Muscle layer of duodenum (tissue), 2 donors: ENCODE data around the gene NUDT3.

ENCODE experiments used
- H3K27ac ChIP-seq: one replicate; pipeline ENCODE4 v1.7.0; 2013; ENCODE audit warnings: mild to moderate bottlenecking, low read length
- H3K27me3 ChIP-seq: one replicate; pipeline ENCODE4 v1.7.0; 2013; ENCODE audit warnings: low read depth, mild to moderate bottlenecking, control low read depth, low read length
- H3K36me3 ChIP-seq, 2 donors: one replicate each; pipeline ENCODE4 v1.7.0; 2013; ENCODE audit warnings: low read length in 2 of 2, control low read depth in 1 of 2, mild to moderate bottlenecking in 1 of 2; ENCODE audit not compliant: insufficient read depth in 2 of 2, control insufficient read depth in 1 of 2
- H3K4me1 ChIP-seq, 2 donors: one replicate each; pipeline ENCODE4 v1.7.0; 2013; ENCODE audit warnings: low read length in 2 of 2, mild to moderate bottlenecking in 2 of 2, control low read depth in 1 of 2, moderate library complexity in 1 of 2; ENCODE audit not compliant: insufficient read depth in 2 of 2, control insufficient read depth in 1 of 2
- H3K4me3 ChIP-seq, 2 donors: one replicate each; pipeline ENCODE4 v1.7.0; 2013; ENCODE audit warnings: low read length in 2 of 2, low read depth in 1 of 2, mild to moderate bottlenecking in 1 of 2
- H3K9me3 ChIP-seq, 2 donors: one replicate each; pipeline ENCODE4 v1.7.0; 2013; ENCODE audit warnings: low read length in 2 of 2, control low read depth in 1 of 2, mild to moderate bottlenecking in 1 of 2; ENCODE audit not compliant: control insufficient read depth in 1 of 2
- donor health status: healthy.

The NUDT3 gene

GRCh38 chr6:34392497-34393190, at the start of gene NUDT3:
Gene NUDT3, minus strand, starts transcription at chr6:34392669. Its CDS starts 307 bp downstream, at chr6:34392362.
- Histone ChIP-seq H3K27me3 (no peaks in the 10 kb centered on the region), H3K27ac (peak within 1 kb of the TSS; percentile 71), H3K4me1 (peaks cover 0 to 9% of the 10 kb centered on the region in 2 donors), H3K9me3 (peaks cover 0 to 4% of the 10 kb centered on the region in 2 donors), H3K36me3 (peaks cover 0 to 4% of the 10 kb centered on the region in 2 donors), H3K4me3 (peak within 1 kb of the TSS; percentile 76 to 97)

- no peak overlapping the region for H3K27ac ChIP-seq
- H3K4me1 ChIP-seq, result no peaks in the 10 kb centered on the region
Measured at GRCh38 chr6:34441526-34441925, 49.1 kb upstream of the NUDT3 start.

GRCh38 chr6:34439442-34439841, 47.0 kb upstream of the NUDT3 start:
- Histone ChIP-seq H3K9me3 (no peaks in the 10 kb centered on the region), H3K4me3 (no peak overlapping the region), H3K27ac (no peak overlapping the region), H3K27me3 (no peaks in the 10 kb centered on the region), H3K4me1 (no peaks in the 10 kb centered on the region), H3K36me3 (no peaks in the 10 kb centered on the region)

More at GRCh38 chr6:34441526-34441925, 49.1 kb upstream of the NUDT3 start:
- no peaks in the 10 kb centered on the region for H3K27me3 ChIP-seq
- H3K9me3 ChIP-seq, result no peaks in the 10 kb centered on the region
- H3K36me3 ChIP-seq, result no peaks in the 10 kb centered on the region
- H3K4me3 ChIP-seq, result no peak overlapping the region

- no peaks in the 10 kb centered on the region for H3K27me3 ChIP-seq
- H3K36me3 ChIP-seq, result no peaks in the 10 kb centered on the region
- no peaks in the 10 kb centered on the region for H3K9me3 ChIP-seq
- no peak overlapping the region for H3K4me3 ChIP-seq
- no peak overlapping the region for H3K27ac ChIP-seq
- no peaks in the 10 kb centered on the region for H3K4me1 ChIP-seq
Measured at GRCh38 chr6:34438705-34439104, 46.2 kb upstream of the NUDT3 start.

- H3K36me3 ChIP-seq, result no peaks in the 10 kb centered on the region
- no peak overlapping the region for H3K27ac ChIP-seq
- H3K9me3 ChIP-seq, result no peaks in the 10 kb centered on the region
- no peaks in the 10 kb centered on the region for H3K27me3 ChIP-seq
- H3K4me1 ChIP-seq, result no peaks in the 10 kb centered on the region
- H3K4me3 ChIP-seq, result no peak overlapping the region
Measured at GRCh38 chr6:34437644-34437970, 45.1 kb upstream of the NUDT3 start.

GRCh38 chr6:34436803-34437643, 44.6 kb upstream of the NUDT3 start:
- no peaks in the 10 kb centered on the region for H3K27me3 ChIP-seq
- no peak overlapping the region for H3K4me3 ChIP-seq
- H3K9me3 ChIP-seq, result no peaks in the 10 kb centered on the region
- H3K27ac ChIP-seq, result no peak overlapping the region
- H3K4me1 ChIP-seq, result no peaks in the 10 kb centered on the region
- H3K36me3 ChIP-seq, result no peaks in the 10 kb centered on the region

- Histone ChIP-seq H3K9me3 (no peaks in the 10 kb centered on the region), H3K27me3 (no peaks in the 10 kb centered on the region), H3K4me3 (no peak overlapping the region), H3K27ac (no peak overlapping the region), H3K4me1 (no peaks in the 10 kb centered on the region), H3K36me3 (no peaks in the 10 kb centered on the region)
Measured at GRCh38 chr6:34435916-34436315, 43.4 kb upstream of the NUDT3 start.

GRCh38 chr6:34425498-34426410, 33.3 kb upstream of the NUDT3 start, which contains the start of gene RPS10:
Gene RPS10, minus strand, starts transcription at chr6:34426069. Its CDS starts 848 bp downstream, at chr6:34425221.
- no peaks in the 10 kb centered on the region for H3K9me3 ChIP-seq
- H3K27ac ChIP-seq, result peak within 1 kb of the TSS; percentile 92
- H3K4me1 ChIP-seq, result peaks cover 10 to 19% of the 10 kb centered on the region in 2 donors

GRCh38 chr6:34425132-34425497, 32.6 kb upstream of the NUDT3 start:
- Histone ChIP-seq H3K9me3 (no peaks in the 10 kb centered on the region), H3K36me3 (peaks cover 35 to 43% of the 10 kb centered on the region in 2 donors), H3K27ac (peak overlapping the region; percentile 92), H3K27me3 (no peaks in the 10 kb centered on the region), H3K4me3 (peak overlapping the region; percentile 66 to 94), H3K4me1 (peaks cover 10 to 19% of the 10 kb centered on the region in 2 donors)

More at GRCh38 chr6:34425498-34426410, 33.3 kb upstream of the NUDT3 start, which contains the start of gene RPS10:
- Histone ChIP-seq H3K27me3 (no peaks in the 10 kb centered on the region), H3K4me3 (peak within 1 kb of the TSS; percentile 66 to 94), H3K36me3 (peaks cover 30 to 36% of the 10 kb centered on the region in 2 donors)

- no peaks in the 10 kb centered on the region for H3K9me3 ChIP-seq
- H3K4me1 ChIP-seq, result peaks cover 10 to 19% of the 10 kb centered on the region in 2 donors
- H3K36me3 ChIP-seq, result peaks cover 38 to 49% of the 10 kb centered on the region in 2 donors
- peak overlapping the region; percentile 66 to 94 for H3K4me3 ChIP-seq
- H3K27ac ChIP-seq, result peak overlapping the region; percentile 92
- no peaks in the 10 kb centered on the region for H3K27me3 ChIP-seq
Measured at GRCh38 chr6:34424200-34425131, 32.0 kb upstream of the NUDT3 start.
